OCI-LY7 (cell line): ENCODE results near the gene GP1BA.

Source experiments
- CTCF ChIP-seq: fragments of 200-600 bp; sonication (generic); conservative IDR thresholded peaks from 2 replicates; pipeline ENCODE4 v1.5.1; 2014; ENCODE audit warnings: mild to moderate bottlenecking, antibody characterized with exemption, low read length, moderate library complexity, mixed read lengths
- EZH2phosphoT487 ChIP-seq: fragments of 200-600 bp; sonication (generic); IDR thresholded peaks from 2 replicates; pipeline ENCODE4 v1.6.1; 2018; ENCODE audit warnings: low read depth, borderline replicate concordance, mild to moderate bottlenecking, mixed run types, antibody characterized with exemption, low read length, moderate library complexity, mixed read lengths

DNA sequence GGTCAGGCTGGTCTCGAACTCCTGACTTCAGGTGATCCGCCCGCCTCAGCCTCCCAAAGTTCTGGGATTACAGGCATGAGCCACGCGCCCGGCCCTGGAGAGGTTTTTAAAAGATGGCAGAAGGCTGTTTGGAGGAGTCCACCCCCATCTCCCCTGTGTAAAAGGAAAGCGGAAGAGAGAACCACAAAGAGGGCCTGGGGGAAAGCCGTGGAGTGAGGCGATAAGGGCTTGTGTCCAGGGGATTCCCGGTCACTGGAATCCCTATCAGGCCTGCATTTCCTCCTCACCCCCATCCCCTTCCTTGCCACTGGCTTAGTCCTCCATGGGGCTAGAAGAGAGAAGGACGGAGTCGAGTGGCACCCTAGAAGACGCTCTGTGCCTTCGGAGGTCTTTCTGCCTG is at the start of gene GP1BA:
- TF ChIP-seq CTCF (no peak), EZH2phosphoT487 (no peak)
